HEK293 (cell line): ENCODE measurements around the gene FGD4.

Experiments
- HOXD13 ChIP-seq: sonication (generic); formaldehyde crosslinking; IDR thresholded peaks from 2 replicates; pipeline ENCODE4 v1.8.0; 2022; ENCODE audit warnings: missing genetic modification reagents, borderline replicate concordance
- SP7 ChIP-seq: fragments of 450-650 bp; formaldehyde crosslinking; IDR thresholded peaks from 2 replicates; pipeline ENCODE4 v1.5.1; 2016; ENCODE audit warnings: missing biosample characterization, missing genetic modification characterization
- TCF7L2 ChIP-seq: IDR thresholded peaks from 2 replicates; pipeline ENCODE4 v1.6.1; 2011; ENCODE audit warnings: low read depth, mild to moderate bottlenecking, inconsistent platforms, low read length, moderate library complexity, borderline replicate concordance
- ZBTB21 ChIP-seq: fragments of 450-650 bp; formaldehyde crosslinking; IDR thresholded peaks from 2 replicates; pipeline ENCODE4 v1.5.1; 2017; ENCODE audit warnings: missing biosample characterization, missing genetic modification characterization
- ZFHX2 ChIP-seq: fragments of 450-650 bp; formaldehyde crosslinking; conservative IDR thresholded peaks from 2 replicates; pipeline ENCODE4 v1.5.1; 2016; ENCODE audit warnings: missing biosample characterization, missing genetic modification characterization
- ZNF146 ChIP-seq: fragments of 450-650 bp; formaldehyde crosslinking; IDR thresholded peaks from 2 replicates; pipeline ENCODE4 v1.5.1; 2016; ENCODE audit warnings: missing biosample characterization, missing genetic modification characterization
- ZNF157 ChIP-seq: fragments of 450-650 bp; formaldehyde crosslinking; IDR thresholded peaks from 2 replicates; pipeline ENCODE4 v1.5.1; 2016; ENCODE audit warnings: missing biosample characterization, missing genetic modification characterization
- ZNF174 ChIP-seq: fragments of 450-650 bp; formaldehyde crosslinking; IDR thresholded peaks from 2 replicates; pipeline ENCODE4 v1.5.0; 2017; ENCODE audit warnings: missing biosample characterization, mild to moderate bottlenecking, missing genetic modification characterization
- ZNF23 ChIP-seq: fragments of 450-650 bp; formaldehyde crosslinking; IDR thresholded peaks from 2 replicates; pipeline ENCODE4 v1.5.1; 2016; ENCODE audit warnings: missing biosample characterization, missing genetic modification characterization, borderline replicate concordance
- ZNF292 ChIP-seq: fragments of 450-650 bp; formaldehyde crosslinking; IDR thresholded peaks from 2 replicates; pipeline ENCODE4 v1.5.1; 2016; ENCODE audit warnings: low read depth, missing biosample characterization, missing genetic modification characterization, borderline replicate concordance
- ZNF324 ChIP-seq: fragments of 450-650 bp; formaldehyde crosslinking; IDR thresholded peaks from 2 replicates; pipeline ENCODE4 v1.5.1; 2016; ENCODE audit warnings: missing biosample characterization, missing genetic modification characterization
- ZNF37A ChIP-seq: fragments of 450-650 bp; IDR thresholded peaks from 2 replicates; pipeline ENCODE4 v1.5.1; 2018; ENCODE audit warnings: missing biosample characterization, missing genetic modification characterization
- ZNF391 ChIP-seq: fragments of 450-650 bp; formaldehyde crosslinking; IDR thresholded peaks from 2 replicates; pipeline ENCODE4 v1.5.1; 2016; ENCODE audit warnings: low read depth, missing biosample characterization, missing genetic modification characterization, borderline replicate concordance
- ZNF404 ChIP-seq: fragments of 450-650 bp; formaldehyde crosslinking; IDR thresholded peaks from 2 replicates; pipeline ENCODE4 v1.5.1; 2017; ENCODE audit warnings: missing biosample characterization, missing genetic modification characterization
- ZNF433 ChIP-seq: fragments of 450-650 bp; formaldehyde crosslinking; IDR thresholded peaks from 2 replicates; pipeline ENCODE4 v1.5.1; 2016; ENCODE audit warnings: missing biosample characterization, missing genetic modification characterization, low read depth
- ZNF514 ChIP-seq: fragments of 450-650 bp; formaldehyde crosslinking; IDR thresholded peaks from 2 replicates; pipeline ENCODE4 v1.5.1; 2016; ENCODE audit warnings: missing biosample characterization, missing genetic modification characterization
- ZNF624 ChIP-seq: fragments of 450-650 bp; formaldehyde crosslinking; IDR thresholded peaks from 2 replicates; pipeline ENCODE4 v1.5.1; 2017; ENCODE audit warnings: missing biosample characterization, missing genetic modification characterization
- ZNF76 ChIP-seq: fragments of 450-650 bp; formaldehyde crosslinking; IDR thresholded peaks from 2 replicates; pipeline ENCODE4; 2016; ENCODE audit warnings: low read depth, missing biosample characterization, missing genetic modification characterization, borderline replicate concordance
- ZSCAN30 ChIP-seq: fragments of 450-650 bp; IDR thresholded peaks from 2 replicates; pipeline ENCODE4 v1.5.1; 2018; ENCODE audit warnings: missing biosample characterization, mild to moderate bottlenecking, missing genetic modification characterization, moderate library complexity
- TF ChIP-seq, protein P1 (sequence below): fragments of 450-650 bp; formaldehyde crosslinking; IDR thresholded peaks from 2 replicates; pipeline ENCODE4 v1.5.1; 2016; ENCODE audit warnings: missing biosample characterization, missing genetic modification characterization, borderline replicate concordance
- TF ChIP-seq, protein P2 (sequence below): fragments of 450-650 bp; formaldehyde crosslinking; IDR thresholded peaks from 2 replicates; pipeline ENCODE4 v1.5.1; 2016; ENCODE audit warnings: missing biosample characterization, missing genetic modification characterization
- TF ChIP-seq, protein P3 (sequence below): fragments of 450-650 bp; formaldehyde crosslinking; IDR thresholded peaks from 2 replicates; pipeline ENCODE4 v1.5.1; 2016; ENCODE audit warnings: missing biosample characterization, missing genetic modification characterization
- TF ChIP-seq, protein P4 (sequence below): fragments of 450-650 bp; formaldehyde crosslinking; IDR thresholded peaks from 2 replicates; pipeline ENCODE4 v1.5.1; 2016; ENCODE audit warnings: missing biosample characterization, missing genetic modification characterization
- TF ChIP-seq, protein P5 (sequence below): fragments of 450-650 bp; formaldehyde crosslinking; IDR thresholded peaks from 2 replicates; pipeline ENCODE4 v1.5.1; 2016; ENCODE audit warnings: missing biosample characterization, missing genetic modification characterization
- TF ChIP-seq, protein P6 (sequence below): fragments of 450-650 bp; formaldehyde crosslinking; IDR thresholded peaks from 2 replicates; pipeline ENCODE4 v1.5.1; 2016; ENCODE audit warnings: missing biosample characterization, missing genetic modification characterization, borderline replicate concordance

Gene FGD4

DNA sequence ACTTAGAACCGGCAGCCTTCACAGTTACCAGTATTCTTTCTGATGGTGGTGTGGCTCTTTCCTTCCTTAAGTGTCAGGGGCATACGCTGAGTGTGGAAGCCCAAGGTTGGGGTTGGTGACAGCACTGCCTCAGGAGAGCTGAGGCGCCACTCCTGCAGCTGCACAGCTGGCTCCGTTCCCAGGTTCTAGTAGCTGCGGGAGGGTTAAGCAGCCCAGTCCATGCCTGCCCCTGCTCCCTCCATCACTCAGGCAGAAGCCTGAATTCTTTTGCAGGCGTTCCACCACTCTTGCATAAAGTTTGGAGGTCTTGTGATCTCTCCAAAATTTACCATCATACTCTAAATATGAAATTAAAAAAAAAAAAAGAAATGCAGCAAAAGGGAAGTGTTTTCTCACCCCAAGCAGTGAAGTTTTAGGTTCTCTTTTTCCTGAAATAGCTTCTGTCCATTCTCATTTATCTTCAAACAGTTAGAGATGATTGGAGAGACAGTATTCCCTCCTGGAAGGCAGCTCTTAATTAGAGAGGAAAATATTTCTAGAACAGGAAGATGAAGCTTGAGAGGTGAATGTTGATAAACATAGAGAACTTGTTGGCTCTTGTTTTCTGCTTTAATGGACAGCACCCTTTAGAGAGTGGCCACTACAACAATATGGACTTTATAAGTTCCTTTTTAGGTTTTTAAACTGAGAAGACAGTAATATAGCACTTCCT is 136.1 kb downstream of the FGD4 start (continued):
- TF ChIP-seq, protein P1, sequence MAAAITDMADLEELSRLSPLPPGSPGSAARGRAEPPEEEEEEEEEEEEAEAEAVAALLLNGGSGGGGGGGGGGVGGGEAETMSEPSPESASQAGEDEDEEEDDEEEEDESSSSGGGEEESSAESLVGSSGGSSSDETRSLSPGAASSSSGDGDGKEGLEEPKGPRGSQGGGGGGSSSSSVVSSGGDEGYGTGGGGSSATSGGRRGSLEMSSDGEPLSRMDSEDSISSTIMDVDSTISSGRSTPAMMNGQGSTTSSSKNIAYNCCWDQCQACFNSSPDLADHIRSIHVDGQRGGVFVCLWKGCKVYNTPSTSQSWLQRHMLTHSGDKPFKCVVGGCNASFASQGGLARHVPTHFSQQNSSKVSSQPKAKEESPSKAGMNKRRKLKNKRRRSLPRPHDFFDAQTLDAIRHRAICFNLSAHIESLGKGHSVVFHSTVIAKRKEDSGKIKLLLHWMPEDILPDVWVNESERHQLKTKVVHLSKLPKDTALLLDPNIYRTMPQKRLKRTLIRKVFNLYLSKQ = no peak
- TF ChIP-seq ZNF624 (no peak), ZNF174 (no peak), ZNF76 (tag by site-specific recombination) (no peak), ZNF157 (tag by site-specific recombination) (no peak), ZSCAN30 (peak; percentile 72; the same call in 1 of the 2 replicates), ZNF404 (no peak), ZNF292 (tag by site-specific recombination) (no peak), ZBTB21 (tag by site-specific recombination) (no peak), ZNF433 (no peak), ZNF514 (tag by site-specific recombination) (no peak), ZNF37A (tag by site-specific recombination) (no peak), TCF7L2 (no peak), HOXD13 (CRISPR knock-in tag) (no peak), ZNF23 (tag by site-specific recombination) (no peak), SP7 (tag by site-specific recombination) (no peak), ZNF391 (no peak), ZNF146 (tag by site-specific recombination) (no peak), ZNF324 (tag by site-specific recombination) (no peak), ZFHX2 (tag by site-specific recombination) (no peak)
- TF ChIP-seq, protein P2, sequence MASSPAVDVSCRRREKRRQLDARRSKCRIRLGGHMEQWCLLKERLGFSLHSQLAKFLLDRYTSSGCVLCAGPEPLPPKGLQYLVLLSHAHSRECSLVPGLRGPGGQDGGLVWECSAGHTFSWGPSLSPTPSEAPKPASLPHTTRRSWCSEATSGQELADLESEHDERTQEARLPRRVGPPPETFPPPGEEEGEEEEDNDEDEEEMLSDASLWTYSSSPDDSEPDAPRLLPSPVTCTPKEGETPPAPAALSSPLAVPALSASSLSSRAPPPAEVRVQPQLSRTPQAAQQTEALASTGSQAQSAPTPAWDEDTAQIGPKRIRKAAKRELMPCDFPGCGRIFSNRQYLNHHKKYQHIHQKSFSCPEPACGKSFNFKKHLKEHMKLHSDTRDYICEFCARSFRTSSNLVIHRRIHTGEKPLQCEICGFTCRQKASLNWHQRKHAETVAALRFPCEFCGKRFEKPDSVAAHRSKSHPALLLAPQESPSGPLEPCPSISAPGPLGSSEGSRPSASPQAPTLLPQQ (tag by site-specific recombination) = peak; percentile 77
- TF ChIP-seq, protein P3, sequence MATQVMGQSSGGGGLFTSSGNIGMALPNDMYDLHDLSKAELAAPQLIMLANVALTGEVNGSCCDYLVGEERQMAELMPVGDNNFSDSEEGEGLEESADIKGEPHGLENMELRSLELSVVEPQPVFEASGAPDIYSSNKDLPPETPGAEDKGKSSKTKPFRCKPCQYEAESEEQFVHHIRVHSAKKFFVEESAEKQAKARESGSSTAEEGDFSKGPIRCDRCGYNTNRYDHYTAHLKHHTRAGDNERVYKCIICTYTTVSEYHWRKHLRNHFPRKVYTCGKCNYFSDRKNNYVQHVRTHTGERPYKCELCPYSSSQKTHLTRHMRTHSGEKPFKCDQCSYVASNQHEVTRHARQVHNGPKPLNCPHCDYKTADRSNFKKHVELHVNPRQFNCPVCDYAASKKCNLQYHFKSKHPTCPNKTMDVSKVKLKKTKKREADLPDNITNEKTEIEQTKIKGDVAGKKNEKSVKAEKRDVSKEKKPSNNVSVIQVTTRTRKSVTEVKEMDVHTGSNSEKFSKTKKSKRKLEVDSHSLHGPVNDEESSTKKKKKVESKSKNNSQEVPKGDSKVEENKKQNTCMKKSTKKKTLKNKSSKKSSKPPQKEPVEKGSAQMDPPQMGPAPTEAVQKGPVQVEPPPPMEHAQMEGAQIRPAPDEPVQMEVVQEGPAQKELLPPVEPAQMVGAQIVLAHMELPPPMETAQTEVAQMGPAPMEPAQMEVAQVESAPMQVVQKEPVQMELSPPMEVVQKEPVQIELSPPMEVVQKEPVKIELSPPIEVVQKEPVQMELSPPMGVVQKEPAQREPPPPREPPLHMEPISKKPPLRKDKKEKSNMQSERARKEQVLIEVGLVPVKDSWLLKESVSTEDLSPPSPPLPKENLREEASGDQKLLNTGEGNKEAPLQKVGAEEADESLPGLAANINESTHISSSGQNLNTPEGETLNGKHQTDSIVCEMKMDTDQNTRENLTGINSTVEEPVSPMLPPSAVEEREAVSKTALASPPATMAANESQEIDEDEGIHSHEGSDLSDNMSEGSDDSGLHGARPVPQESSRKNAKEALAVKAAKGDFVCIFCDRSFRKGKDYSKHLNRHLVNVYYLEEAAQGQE (tag by site-specific recombination) = peak; percentile 48; the same call in 1 of the 2 replicates
- TF ChIP-seq, protein P4, sequence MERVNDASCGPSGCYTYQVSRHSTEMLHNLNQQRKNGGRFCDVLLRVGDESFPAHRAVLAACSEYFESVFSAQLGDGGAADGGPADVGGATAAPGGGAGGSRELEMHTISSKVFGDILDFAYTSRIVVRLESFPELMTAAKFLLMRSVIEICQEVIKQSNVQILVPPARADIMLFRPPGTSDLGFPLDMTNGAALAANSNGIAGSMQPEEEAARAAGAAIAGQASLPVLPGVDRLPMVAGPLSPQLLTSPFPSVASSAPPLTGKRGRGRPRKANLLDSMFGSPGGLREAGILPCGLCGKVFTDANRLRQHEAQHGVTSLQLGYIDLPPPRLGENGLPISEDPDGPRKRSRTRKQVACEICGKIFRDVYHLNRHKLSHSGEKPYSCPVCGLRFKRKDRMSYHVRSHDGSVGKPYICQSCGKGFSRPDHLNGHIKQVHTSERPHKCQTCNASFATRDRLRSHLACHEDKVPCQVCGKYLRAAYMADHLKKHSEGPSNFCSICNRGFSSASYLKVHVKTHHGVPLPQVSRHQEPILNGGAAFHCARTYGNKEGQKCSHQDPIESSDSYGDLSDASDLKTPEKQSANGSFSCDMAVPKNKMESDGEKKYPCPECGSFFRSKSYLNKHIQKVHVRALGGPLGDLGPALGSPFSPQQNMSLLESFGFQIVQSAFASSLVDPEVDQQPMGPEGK (tag by site-specific recombination) = peak; percentile 55; the same call in 1 of the 2 replicates
- TF ChIP-seq, protein P5, sequence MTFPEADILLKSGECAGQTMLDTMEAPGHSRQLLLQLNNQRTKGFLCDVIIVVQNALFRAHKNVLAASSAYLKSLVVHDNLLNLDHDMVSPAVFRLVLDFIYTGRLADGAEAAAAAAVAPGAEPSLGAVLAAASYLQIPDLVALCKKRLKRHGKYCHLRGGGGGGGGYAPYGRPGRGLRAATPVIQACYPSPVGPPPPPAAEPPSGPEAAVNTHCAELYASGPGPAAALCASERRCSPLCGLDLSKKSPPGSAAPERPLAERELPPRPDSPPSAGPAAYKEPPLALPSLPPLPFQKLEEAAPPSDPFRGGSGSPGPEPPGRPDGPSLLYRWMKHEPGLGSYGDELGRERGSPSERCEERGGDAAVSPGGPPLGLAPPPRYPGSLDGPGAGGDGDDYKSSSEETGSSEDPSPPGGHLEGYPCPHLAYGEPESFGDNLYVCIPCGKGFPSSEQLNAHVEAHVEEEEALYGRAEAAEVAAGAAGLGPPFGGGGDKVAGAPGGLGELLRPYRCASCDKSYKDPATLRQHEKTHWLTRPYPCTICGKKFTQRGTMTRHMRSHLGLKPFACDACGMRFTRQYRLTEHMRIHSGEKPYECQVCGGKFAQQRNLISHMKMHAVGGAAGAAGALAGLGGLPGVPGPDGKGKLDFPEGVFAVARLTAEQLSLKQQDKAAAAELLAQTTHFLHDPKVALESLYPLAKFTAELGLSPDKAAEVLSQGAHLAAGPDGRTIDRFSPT (tag by site-specific recombination) = no peak
- TF ChIP-seq, protein P6, sequence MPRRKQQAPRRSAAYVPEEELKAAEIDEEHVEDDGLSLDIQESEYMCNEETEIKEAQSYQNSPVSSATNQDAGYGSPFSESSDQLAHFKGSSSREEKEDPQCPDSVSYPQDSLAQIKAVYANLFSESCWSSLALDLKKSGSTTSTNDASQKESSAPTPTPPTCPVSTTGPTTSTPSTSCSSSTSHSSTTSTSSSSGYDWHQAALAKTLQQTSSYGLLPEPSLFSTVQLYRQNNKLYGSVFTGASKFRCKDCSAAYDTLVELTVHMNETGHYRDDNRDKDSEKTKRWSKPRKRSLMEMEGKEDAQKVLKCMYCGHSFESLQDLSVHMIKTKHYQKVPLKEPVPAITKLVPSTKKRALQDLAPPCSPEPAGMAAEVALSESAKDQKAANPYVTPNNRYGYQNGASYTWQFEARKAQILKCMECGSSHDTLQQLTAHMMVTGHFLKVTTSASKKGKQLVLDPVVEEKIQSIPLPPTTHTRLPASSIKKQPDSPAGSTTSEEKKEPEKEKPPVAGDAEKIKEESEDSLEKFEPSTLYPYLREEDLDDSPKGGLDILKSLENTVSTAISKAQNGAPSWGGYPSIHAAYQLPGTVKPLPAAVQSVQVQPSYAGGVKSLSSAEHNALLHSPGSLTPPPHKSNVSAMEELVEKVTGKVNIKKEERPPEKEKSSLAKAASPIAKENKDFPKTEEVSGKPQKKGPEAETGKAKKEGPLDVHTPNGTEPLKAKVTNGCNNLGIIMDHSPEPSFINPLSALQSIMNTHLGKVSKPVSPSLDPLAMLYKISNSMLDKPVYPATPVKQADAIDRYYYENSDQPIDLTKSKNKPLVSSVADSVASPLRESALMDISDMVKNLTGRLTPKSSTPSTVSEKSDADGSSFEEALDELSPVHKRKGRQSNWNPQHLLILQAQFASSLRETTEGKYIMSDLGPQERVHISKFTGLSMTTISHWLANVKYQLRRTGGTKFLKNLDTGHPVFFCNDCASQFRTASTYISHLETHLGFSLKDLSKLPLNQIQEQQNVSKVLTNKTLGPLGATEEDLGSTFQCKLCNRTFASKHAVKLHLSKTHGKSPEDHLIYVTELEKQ (tag by site-specific recombination) = no peak
